Measurements from ENCODE around the gene NBAS.

NBAS gene

GRCh38 chr2:15436195-15436594, 124.9 kb downstream of the NBAS start:
- DNase-seq (ENCODE audit: low read depth), result no peak
- H3K4me3 ChIP-seq (ENCODE audit: low read depth, low read length), result no peak overlapping the region
- no peak for TF ChIP-seq CTCF (IDR thresholded peaks at IDR 0.05; ENCODE audit: control insufficient read depth, extremely low read depth, insufficient read depth)

GRCh38 chr2:15435474-15435873, 125.7 kb downstream of the NBAS start:
- DNase-seq (ENCODE audit: low read depth), result no peak
- TF ChIP-seq CTCF (IDR thresholded peaks at IDR 0.05; ENCODE audit: control insufficient read depth, extremely low read depth, insufficient read depth), result no peak

GRCh38 chr2:15432642-15433256, 128.4 kb downstream of the NBAS start:
- no peak for TF ChIP-seq CTCF (IDR thresholded peaks at IDR 0.05; ENCODE audit: control insufficient read depth, extremely low read depth, insufficient read depth)
- no peak overlapping the region for H3K4me3 ChIP-seq (ENCODE audit: low read depth, low read length)
- DNase-seq (ENCODE audit: low read depth), result no peak

More at GRCh38 chr2:15435474-15435873, 125.7 kb downstream of the NBAS start:
- H3K4me3 ChIP-seq (ENCODE audit: low read depth, low read length), result no peak overlapping the region

- no peak for DNase-seq (ENCODE audit: low read depth)
- no peak overlapping the region for H3K4me3 ChIP-seq (ENCODE audit: low read depth, low read length)
- TF ChIP-seq CTCF (IDR thresholded peaks at IDR 0.05; ENCODE audit: control insufficient read depth, extremely low read depth, insufficient read depth), result no peak
Observed at GRCh38 chr2:15429032-15429431, 132.1 kb downstream of the NBAS start.

GRCh38 chr2:15427987-15428386, 133.1 kb downstream of the NBAS start:
- H3K4me3 ChIP-seq (ENCODE audit: low read depth, low read length), result no peak overlapping the region
- DNase-seq (ENCODE audit: low read depth), result no peak
- no peak for TF ChIP-seq CTCF (IDR thresholded peaks at IDR 0.05; ENCODE audit: control insufficient read depth, extremely low read depth, insufficient read depth)

- DNase-seq (ENCODE audit: low read depth), result no peak
- no peak overlapping the region for H3K4me3 ChIP-seq (ENCODE audit: low read depth, low read length)
- TF ChIP-seq CTCF (IDR thresholded peaks at IDR 0.05; ENCODE audit: control insufficient read depth, extremely low read depth, insufficient read depth), result no peak
Observed at GRCh38 chr2:15426606-15427005, 134.5 kb downstream of the NBAS start.

GRCh38 chr2:15425712-15426111, 135.4 kb downstream of the NBAS start:
- no peak for DNase-seq (ENCODE audit: low read depth)
- H3K4me3 ChIP-seq (ENCODE audit: low read depth, low read length), result no peak overlapping the region
- no peak for TF ChIP-seq CTCF (IDR thresholded peaks at IDR 0.05; ENCODE audit: control insufficient read depth, extremely low read depth, insufficient read depth)
